Prostate gland (tissue), 2 donors: Measurements from ENCODE around the gene AHNAK. TPM values are rescaled to one million over a fixed set of nuclear protein-coding genes. Genes with fewer than 3 reads are reported as not detected.

ENCODE experiments used
- DNase-seq: peaks from one replicate; pipeline ENCODE4 v3.0.0-alpha.2; 2019; ENCODE audit warnings: low spot score
- H3K27ac ChIP-seq, 2 donors: fragments of 200-600 bp; sonication (generic); 2 replicates each; pipeline ENCODE4 v1.5.1; 2017 to 2019
- H3K27me3 ChIP-seq: fragments of 200-600 bp; sonication (generic); replicated peaks from 2 replicates; pipeline ENCODE4 v1.5.1; 2019; ENCODE audit not compliant: insufficient read depth
- H3K36me3 ChIP-seq, 2 donors: fragments of 200-600 bp; sonication (generic); 1 replicate in 1 of 2; 2 replicates in 1 of 2; pipeline versions ENCODE4 v1.5.1 to v1.8.1; 2017 to 2019
- H3K4me1 ChIP-seq: fragments of 200-600 bp; sonication (generic); replicated peaks from 2 replicates; pipeline ENCODE4 v1.5.1; 2019
- H3K4me3 ChIP-seq, 2 donors: fragments of 200-600 bp; sonication (generic); 2 replicates each; pipeline ENCODE4 v1.5.1; 2017 to 2019
- H3K9me3 ChIP-seq: fragments of 200-600 bp; sonication (generic); 2 replicates; pipeline ENCODE4 v1.5.1; 2017
- POLR2A ChIP-seq: fragments of 450-650 bp; IDR thresholded peaks from one replicate; pipeline ENCODE4 v1.6.1; 2016; ENCODE audit warnings: antibody characterized with exemption, mild to moderate bottlenecking
- POLR2AphosphoS5 ChIP-seq: sonication (generic); formaldehyde crosslinking; IDR thresholded peaks from one replicate; pipeline ENCODE4 v1.6.1; 2017; ENCODE audit warnings: antibody characterized with exemption
- WGBS: methylation state at CpG from one replicate; pipeline ENCODE4 v1.1.5; 2018; 5-methylcytosine and 5-hydroxymethylcytosine counted together
- intact Hi-C: fragments of 100-400 bp; cut with DNase I; formaldehyde crosslinking; loops from one replicate; pipeline ENCODE4 v1.14.2; 2022
- total RNA-seq, 2 donors: library from RNA; depleted of rRNA; stranded (reverse); fragments of >200 nt; gene quantifications; one replicate each; pipeline ENCODE4 v1.1.0, GENCODE V29; 2016
- TF ChIP-seq, protein P1 (sequence below), 4 experiments: fragments of 200-600 bp in 2 of 4; fragments of 450-650 bp in 2 of 4; sonication (generic) in 2 of 4; IDR thresholded peaks; 1 replicate in 3 of 4; 2 replicates in 1 of 4; pipeline ENCODE4 v1.5.1; 2016 to 2019; ENCODE audit warnings: antibody characterized with exemption in 4 of 4, mild to moderate bottlenecking in 2 of 4, moderate library complexity in 2 of 4

AHNAK gene
- total RNA-seq, 2 donors from 2014 or later: 367 to 434 TPM

- no peaks in the 10 kb centered on the region for H3K9me3 ChIP-seq
- intact Hi-C loops: no loop called here
- TF ChIP-seq POLR2AphosphoS5: no peak
- TF ChIP-seq, protein P1, sequence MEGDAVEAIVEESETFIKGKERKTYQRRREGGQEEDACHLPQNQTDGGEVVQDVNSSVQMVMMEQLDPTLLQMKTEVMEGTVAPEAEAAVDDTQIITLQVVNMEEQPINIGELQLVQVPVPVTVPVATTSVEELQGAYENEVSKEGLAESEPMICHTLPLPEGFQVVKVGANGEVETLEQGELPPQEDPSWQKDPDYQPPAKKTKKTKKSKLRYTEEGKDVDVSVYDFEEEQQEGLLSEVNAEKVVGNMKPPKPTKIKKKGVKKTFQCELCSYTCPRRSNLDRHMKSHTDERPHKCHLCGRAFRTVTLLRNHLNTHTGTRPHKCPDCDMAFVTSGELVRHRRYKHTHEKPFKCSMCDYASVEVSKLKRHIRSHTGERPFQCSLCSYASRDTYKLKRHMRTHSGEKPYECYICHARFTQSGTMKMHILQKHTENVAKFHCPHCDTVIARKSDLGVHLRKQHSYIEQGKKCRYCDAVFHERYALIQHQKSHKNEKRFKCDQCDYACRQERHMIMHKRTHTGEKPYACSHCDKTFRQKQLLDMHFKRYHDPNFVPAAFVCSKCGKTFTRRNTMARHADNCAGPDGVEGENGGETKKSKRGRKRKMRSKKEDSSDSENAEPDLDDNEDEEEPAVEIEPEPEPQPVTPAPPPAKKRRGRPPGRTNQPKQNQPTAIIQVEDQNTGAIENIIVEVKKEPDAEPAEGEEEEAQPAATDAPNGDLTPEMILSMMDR (IDR thresholded peaks at IDR 0.05): no peak
- TF ChIP-seq POLR2A: no peak
- H3K27me3 ChIP-seq: no peaks in the 10 kb centered on the region
- H3K36me3 ChIP-seq: no peaks in the 10 kb centered on the region
- H3K4me1 ChIP-seq: peaks cover 26% of the 10 kb centered on the region
- whole genome bisulfite sequencing: 67% methylated on average over 15 of the region's 15 CpGs
- DNase-seq: no peak
- no peak overlapping the region for H3K4me3 ChIP-seq
- no peak overlapping the region for H3K27ac ChIP-seq
Measured at GRCh38 chr11:62504158-62504973, 42.2 kb downstream of the AHNAK start.

DNA sequence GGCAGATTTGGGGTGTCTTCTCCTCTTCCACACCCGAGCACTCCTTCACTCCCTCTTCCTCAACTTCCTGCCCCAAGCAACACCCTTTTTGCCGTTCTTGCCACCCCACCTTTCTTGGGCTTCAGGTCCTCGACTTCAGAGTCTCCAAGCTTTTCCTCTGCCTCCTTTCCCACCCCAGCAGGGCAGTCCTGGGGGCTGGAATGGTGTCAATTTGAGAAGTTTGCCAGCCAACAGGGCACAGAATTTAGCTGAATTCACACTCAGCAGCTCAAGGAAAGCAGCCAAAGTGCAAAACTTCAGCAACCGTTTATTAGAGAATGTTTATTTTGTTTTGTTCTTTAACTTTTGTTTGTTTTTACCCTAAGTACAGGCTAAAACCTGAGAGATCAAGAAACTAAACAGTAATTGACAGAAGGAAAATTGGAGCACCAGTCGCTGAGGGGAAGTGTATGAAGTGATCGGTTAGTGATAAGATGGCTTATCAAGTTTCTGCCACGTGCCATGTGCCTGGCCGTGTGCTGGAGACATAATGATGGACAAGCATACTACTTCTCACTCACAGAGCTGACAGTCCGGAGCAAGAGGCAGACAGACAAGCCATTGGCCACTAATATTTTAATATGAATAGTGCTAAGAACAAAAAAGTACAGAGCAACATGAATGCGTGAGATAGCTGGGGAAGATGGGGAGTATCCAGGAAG lies 44.4 kb downstream of the AHNAK start:
- Histone ChIP-seq H3K4me3 (no peak overlapping the region), H3K27me3 (no peaks in the 10 kb centered on the region), H3K36me3 (no peaks in the 10 kb centered on the region), H3K9me3 (no peaks in the 10 kb centered on the region), H3K27ac (peak overlapping the region; percentile 61 to 70), H3K4me1 (peaks cover 9% of the 10 kb centered on the region)
- intact Hi-C loops: no loop called here
- no peak for DNase-seq
- no peak for TF ChIP-seq POLR2AphosphoS5
- TF ChIP-seq, protein P1 (IDR thresholded peaks at IDR 0.05): no peak
- no peak for TF ChIP-seq POLR2A
- 30% methylated on average over 10 of the region's 10 CpGs for WGBS

GRCh38 chr11:62501432-62501891 lies 45.1 kb downstream of the AHNAK start:
- H3K4me1 ChIP-seq: peaks cover 9% of the 10 kb centered on the region
- TF ChIP-seq, protein P1 (IDR thresholded peaks at IDR 0.05): no peak
- peak; percentile 85 for TF ChIP-seq POLR2AphosphoS5
- no peaks in the 10 kb centered on the region for H3K27me3 ChIP-seq
- 38% methylated on average over 11 of the region's 11 CpGs for WGBS
- H3K36me3 ChIP-seq: no peaks in the 10 kb centered on the region
- DNase-seq: peak; percentile 82
- no peaks in the 10 kb centered on the region for H3K9me3 ChIP-seq
- H3K4me3 ChIP-seq: no peak overlapping the region
- intact Hi-C loops: no loop called here
- peak overlapping the region; percentile 61 to 70 for H3K27ac ChIP-seq

GRCh38 chr11:62500650-62501030 lies 46.0 kb downstream of the AHNAK start:
- TF ChIP-seq POLR2AphosphoS5 (no peak), POLR2A (no peak)
- TF ChIP-seq, protein P1 (IDR thresholded peaks at IDR 0.05): no peak
- 72% methylated on average over 3 of the region's 3 CpGs for WGBS
- no peaks in the 10 kb centered on the region for H3K36me3 ChIP-seq
- no peak overlapping the region for H3K4me3 ChIP-seq
- H3K4me1 ChIP-seq: peaks cover 9% of the 10 kb centered on the region
- H3K27me3 ChIP-seq: no peaks in the 10 kb centered on the region
- H3K27ac ChIP-seq: peak overlapping the region; percentile 61 to 70
- no peaks in the 10 kb centered on the region for H3K9me3 ChIP-seq
- intact Hi-C loops: no loop called here
- DNase-seq: no peak
